Measurements from ENCODE around the gene ASB13. TPM values are rescaled to one million over a fixed set of nuclear protein-coding genes. Genes with fewer than 3 reads are reported as not detected.

ASB13 gene
- total RNA-seq, 1 donor from 2014 or later, result 10.2 TPM

DNA sequence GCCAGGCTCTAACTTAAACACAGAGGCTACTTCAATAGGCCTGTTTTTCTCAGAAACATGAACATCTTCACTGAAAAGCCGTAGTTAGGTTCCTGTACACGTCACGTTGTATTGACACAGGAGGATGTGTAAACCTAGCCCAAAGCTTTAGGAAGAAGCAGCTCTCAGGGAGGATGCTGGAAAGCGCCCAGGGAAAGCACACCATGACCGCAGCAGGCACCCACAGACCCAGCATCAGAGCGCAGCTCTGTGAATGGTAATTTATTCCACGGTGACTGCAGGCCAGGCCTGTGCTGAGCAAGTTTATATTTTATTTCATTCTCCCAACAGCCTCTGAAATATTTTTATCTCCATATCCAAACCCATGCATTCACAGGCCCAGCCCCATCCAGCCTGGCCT lies 51.1 kb downstream of the ASB13 start:
- DNase-seq (ENCODE audit: low spot score), result no peak
- intact Hi-C loops (cut with DNase I), result loop anchor here (5.0 kb wide), 1 partner anchor 83 kb away; no protein-coding TSS in a partner anchor

DNA sequence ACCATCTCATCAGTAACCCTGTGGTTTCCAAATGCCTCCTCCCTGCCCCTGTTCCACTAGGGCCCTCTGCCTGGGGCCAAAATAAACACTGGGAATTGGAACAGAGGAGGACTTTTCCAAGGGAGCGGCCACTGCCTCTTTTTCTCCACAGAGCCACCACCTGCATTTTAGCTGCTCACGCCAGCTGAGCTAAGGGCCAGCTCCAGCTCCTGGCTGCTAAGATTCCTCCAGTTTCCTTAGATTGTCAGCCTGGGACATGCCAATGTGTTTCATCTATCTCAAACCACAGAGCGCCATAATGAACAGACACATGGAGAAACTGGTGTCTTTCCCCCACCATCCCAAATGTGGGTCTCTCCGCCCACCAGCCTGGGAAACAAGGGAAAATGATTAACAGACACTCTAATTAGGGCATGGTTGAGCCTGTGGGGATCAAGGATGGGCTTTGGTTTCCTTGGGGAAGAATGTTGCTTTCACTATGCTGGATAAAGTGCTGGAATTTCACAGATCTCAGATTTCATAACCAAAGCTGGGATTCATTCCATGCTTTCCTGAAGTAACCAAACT lies 52.2 kb downstream of the ASB13 start:
- intact Hi-C loops (cut with DNase I), result no loop called here
- DNase-seq (ENCODE audit: low spot score), result no peak

DNA sequence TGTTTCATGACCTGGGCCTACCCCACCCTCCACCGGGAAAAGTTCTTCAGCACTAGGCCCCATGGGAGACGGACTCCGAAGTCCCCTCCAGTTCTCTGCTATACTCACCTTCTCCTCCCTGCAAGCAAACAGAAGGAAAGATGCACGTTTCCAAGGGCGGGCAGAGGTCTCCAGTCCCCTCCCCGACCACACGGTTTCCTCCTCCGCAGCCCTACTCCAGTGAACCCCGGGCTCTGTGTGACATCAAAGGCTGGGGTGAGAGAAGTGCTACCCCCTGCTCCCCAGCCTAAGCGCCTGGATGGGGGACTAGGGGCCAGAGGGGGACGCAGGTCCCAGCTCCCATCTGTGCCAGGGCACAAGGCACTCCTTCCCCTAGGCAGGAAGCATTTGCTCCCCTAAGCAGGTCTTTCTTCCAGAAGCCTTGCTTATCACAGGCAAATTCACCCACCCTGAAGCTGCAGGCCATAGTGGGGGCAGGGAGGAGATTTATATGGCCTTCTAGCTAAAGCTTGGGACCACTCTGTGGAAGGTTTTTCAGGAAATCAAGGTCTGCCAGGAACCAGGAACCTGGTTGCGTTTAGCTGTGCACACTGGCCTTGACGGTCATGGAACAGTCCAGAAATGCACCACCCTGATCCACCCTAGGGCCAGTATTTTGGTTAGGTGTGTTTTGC lies 52.8 kb downstream of the ASB13 start:
- DNase-seq (ENCODE audit: low spot score), result no peak
- intact Hi-C loops (cut with DNase I), result no loop called here

DNA sequence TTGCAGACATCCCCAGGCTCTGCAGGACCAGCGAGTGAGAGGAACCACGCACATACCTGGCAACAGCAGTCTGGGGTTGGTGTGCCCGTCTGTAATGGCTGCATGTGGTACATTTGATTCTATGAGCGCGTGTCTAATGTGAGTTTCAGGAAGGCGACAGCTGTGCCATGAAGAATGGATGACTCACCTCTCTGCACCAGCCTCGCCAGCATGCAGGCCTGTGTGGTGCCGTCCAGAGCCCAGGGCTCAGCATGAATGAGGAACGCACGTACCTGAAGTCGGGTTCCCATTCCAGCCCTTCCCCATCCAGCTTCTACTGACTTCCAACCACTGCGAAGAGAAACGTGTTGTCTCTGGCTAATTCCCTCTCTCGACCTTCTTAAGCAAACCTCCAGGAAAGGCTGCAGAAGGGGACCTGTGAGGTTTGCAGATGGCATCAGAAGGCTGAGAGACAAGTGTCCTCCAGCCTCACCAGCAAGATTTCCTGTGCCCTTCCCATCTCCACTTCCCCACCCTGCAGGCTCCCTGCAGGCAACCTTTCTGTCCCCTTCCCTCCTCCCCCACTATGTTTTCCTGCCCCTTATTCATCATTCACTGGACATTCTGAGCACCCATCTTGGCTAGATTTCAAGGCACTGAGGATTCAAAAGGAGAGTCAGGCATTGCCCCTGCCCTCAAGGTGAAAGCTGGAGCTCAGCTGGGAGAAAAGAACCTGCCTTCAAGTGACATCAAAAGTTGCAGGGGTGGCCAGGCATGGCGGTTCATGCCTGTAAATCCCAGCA lies 54.3 kb downstream of the ASB13 start:
- DNase-seq (ENCODE audit: low spot score), result no peak
- intact Hi-C loops (cut with DNase I), result no loop called here

DNA sequence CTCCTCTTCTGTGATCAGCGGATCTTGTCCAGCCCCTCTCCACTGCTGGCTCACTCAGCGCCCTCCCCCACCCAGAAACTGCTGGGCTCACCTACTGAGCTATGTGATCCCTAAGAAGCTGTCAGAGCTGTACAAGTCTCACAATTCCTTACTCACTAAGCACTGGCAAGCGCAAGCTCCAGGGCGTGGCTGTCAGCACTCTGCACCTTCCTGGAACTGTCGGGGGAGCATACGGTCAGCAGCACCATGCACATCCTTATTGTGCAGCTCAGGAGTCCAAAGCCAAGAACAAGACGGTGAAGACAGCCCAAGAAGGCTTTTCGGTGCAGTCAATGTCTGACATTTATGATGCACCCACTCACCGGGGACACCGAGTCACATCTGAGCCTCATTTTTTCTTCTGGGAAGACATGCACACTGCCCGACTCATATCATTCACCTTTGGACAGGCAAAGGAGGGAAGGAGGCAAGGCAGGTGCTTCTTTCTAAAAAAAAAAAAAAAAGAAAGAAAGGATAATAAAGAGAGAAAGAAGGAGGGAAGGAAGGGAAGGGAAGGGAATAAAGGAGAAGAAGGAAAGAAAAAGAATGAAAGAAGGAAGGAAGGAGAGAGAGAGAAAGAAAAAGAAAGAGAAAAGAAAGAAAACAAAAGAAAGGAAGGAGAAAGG lies 56.3 kb downstream of the ASB13 start:
- intact Hi-C loops (cut with DNase I), result no loop called here
- DNase-seq (ENCODE audit: low spot score), result no peak

DNA sequence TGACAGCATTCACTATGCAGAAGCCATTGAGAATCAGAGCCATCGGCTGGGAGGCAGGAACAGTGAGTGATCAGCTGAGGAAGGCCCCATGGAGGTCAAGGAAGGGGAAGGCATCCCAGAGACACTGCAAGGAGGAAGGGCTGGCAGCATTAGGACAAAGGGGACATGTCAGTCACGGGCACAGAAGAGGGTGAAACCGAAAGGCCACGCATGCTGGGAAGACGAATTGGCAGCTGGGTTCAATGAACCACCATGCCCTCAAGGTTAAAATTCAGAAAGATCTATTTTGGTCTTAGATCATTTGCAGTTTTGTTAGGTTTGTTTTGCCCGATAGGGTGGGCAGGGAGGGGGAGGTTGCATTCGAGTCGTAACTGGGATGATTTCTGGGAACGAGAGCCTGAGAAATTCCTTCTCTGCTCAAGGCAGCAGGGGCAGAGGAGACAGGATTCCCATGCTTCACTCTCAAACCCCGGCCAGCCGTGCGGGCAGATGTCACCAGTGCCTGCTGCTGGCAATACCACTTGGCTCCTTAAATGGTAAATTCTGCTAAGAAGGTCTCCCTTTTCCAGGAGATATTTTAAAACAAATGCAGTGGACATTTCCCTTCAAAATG lies 57.7 kb downstream of the ASB13 start:
- intact Hi-C loops (cut with DNase I), result no loop called here

DNA sequence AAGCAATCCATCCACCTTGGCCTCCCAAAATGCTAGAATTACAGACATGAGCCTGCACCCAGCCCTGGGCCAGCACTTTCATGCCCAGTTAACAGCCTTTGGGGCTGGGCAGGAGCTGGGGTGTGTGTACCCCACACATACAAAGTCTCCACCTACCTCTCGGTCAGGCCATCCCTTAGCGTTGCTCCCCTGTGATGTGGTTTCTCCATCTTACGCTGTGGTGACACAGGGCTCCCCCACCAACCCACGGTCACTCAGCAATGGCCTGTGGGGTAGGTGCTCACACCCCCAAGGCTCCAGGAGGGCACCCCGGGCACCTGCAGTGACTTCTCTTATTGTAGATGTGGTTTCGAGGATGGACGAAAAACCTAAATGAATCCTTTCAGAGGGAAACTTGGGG lies 58.8 kb downstream of the ASB13 start:
- DNase-seq (ENCODE audit: low spot score), result no peak
- intact Hi-C loops (cut with DNase I), result no loop called here

More for the DNA sequence above, 57.7 kb downstream of the ASB13 start:
- no peak for DNase-seq (ENCODE audit: low spot score)

DNA sequence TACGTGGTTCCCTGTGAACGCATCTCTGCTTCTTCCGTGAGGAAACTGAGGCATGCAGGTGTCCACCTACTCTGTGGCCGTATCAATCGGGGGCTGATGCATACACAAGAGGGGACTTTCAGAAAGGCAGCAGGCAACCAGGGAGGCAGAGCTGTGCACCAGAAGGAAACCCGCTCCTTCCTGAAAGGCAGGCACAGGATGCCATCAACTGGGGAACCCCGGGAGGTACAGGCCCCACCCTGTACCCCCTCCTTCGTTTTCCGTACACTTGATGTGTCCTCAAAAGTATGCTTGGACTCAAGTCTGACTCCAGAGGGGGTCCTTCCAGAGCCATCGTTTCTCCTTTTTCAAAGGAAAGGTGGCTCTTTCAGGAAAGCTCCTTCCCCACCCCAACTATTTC lies 59.5 kb downstream of the ASB13 start:
- intact Hi-C loops (cut with DNase I), result no loop called here

DNA sequence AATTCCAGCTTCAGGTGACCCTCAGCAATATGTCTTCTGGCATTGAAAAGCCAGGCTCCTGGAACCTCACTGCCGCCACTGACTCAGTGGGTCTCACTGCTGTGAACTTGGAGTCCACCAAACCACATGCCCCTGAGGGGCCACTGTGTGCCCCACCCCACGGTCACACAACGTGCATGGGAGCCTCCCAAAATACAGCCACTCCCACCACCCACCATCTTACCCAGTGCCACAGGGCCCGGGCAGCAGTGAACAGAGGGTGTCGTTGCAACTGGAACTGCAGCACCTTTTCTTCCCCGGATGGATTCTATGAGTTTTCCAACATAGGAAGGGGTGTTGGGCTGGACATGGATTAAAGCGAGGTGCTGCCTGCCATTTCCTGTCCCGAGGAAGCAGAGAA lies 60.1 kb downstream of the ASB13 start:
- intact Hi-C loops (cut with DNase I), result no loop called here
- DNase-seq (ENCODE audit: low spot score), result no peak

More for the DNA sequence above, 59.5 kb downstream of the ASB13 start:
- DNase-seq (ENCODE audit: low spot score), result no peak

DNA sequence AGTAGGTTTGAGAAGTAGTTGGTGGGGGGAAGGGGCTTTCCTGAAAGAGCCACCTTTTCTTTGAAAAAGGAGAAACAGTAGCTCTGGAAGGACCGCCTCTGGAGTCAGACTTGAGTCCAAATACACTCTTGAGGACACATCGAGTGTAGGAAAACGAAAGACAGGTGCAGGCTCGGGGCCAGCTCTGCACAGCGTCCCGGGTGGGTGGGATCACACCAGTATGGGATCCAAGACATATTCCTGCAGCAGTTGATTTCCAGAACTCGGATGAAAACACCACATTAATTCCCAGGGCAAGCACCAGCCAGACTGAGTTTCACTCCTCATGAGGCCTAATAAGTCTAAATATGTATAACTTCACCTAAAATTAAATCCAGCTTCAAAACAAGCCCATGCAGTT lies 61.4 kb downstream of the ASB13 start:
- DNase-seq (ENCODE audit: low spot score), result no peak
- intact Hi-C loops (cut with DNase I), result no loop called here

DNA sequence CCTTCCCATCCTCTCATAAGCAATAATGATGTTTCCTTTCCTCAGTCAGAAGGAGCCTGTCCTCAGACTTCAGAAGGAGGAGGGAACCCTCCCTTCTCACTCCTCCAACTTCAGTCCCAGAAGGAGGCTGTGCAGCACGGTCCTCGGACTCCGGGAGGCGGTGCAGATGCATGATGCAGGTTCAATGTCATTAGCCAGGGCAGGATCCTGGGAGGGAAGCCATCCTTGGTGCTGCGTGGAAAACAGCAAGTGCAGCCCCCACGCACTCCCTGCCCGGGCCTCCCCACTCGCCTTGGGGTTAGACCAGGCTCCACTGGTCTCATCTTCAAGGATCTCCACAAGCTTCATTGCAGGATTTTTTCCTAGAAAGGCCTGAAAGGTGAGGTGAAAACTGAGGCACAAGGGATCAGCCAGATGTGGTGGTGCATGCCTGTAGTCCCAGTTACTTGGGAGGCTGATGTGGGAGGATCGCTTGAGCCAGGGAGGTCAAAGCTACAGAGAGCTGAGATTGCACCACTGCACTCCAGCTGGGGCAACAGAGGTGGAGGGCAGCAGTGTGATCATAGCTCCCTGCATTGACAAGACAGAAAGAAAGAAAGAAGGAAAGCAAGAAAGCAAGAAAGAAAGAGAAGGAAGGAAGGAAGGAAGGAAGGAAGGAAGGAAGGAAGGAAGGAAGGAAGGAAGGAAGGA lies 62.0 kb downstream of the ASB13 start:
- intact Hi-C loops (cut with DNase I), result no loop called here
- DNase-seq (ENCODE audit: low spot score), result no peak

DNA sequence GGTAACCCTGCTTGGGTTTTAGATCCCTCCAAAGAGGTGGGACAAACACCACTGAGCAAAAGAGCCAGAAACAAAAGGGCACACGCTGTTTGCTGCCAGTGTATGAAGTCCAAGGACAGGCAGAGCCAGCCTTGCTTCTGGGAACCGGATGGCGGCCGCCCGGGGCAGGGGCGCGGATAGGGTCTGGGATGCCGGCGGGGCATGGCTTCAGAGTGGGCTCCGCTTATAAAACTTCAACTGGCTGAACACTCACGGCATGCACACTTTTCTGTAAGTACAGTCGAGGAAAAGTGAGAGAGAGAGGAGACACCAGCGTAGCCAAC lies 62.6 kb downstream of the ASB13 start:
- no peak for DNase-seq (ENCODE audit: low spot score)
- intact Hi-C loops (cut with DNase I), result no loop called here

DNA sequence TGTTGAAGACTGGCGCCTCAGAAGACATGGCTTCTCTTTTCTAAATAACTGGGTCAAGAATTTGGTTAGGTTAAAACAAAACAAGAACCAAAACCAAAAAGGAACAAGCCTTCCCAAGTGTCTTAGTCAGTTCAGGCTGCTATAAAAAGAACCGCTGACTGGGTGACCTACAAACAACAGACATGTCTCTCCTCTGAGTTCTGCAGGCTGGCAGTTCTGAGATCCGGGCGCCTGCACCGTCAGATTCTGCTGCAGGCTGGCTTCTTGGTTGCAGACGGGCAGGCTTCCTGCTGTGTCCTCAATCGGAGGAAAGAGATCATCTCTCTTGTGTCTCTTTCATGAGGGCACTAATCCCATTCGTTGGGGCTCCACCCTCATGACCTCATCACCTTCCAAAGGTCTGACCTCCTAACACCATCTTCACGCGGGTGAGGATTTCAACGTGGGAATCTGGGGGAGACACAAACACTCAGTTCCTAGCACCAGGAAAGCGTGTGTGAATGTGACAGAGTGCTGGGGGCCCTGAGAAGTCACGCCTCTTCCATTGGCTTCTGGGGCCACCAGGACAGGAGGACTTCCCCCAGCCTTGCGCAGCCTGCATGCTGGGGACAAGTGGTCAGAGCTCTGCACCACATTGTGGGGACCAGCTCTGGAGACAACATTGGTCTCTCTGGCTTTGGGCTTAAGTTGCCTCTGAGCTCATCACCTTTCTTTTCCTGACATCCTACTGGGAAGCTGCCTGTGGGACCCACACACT lies 63.1 kb downstream of the ASB13 start:
- intact Hi-C loops (cut with DNase I), result no loop called here
- no peak for DNase-seq (ENCODE audit: low spot score)

DNA sequence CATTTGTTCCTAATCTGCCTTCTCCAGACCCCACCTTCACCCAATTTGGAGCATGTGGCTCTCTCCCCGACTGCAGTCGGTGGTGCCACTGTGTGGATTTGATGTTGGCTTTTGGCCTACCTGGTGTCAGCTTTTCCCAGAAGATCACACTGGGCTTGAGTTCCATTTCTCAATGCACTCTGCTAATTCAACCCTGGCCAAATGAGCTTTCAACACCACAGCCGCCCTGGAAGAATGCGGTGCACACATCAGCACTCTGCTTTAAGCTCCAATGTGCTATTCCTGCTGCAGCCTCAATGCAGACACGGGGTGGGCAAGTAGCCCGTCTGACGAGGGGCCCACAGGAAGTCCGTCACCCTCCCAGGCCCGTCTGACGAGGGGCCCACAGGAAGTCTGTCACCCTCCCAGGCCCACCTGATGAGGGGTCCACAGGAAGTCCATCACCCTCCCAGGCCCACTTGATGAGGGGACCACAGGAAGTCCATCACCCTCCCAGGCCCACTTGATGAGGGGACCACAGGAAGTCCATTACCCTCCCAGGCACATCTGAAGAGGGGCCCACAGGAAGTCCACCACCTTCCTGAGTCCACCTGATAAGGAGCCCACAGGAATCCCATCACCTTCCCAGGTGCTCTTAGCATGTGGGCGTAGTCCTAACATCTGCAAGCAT lies 64.4 kb downstream of the ASB13 start:
- no peak for DNase-seq (ENCODE audit: low spot score)
- intact Hi-C loops (cut with DNase I), result no loop called here

DNA sequence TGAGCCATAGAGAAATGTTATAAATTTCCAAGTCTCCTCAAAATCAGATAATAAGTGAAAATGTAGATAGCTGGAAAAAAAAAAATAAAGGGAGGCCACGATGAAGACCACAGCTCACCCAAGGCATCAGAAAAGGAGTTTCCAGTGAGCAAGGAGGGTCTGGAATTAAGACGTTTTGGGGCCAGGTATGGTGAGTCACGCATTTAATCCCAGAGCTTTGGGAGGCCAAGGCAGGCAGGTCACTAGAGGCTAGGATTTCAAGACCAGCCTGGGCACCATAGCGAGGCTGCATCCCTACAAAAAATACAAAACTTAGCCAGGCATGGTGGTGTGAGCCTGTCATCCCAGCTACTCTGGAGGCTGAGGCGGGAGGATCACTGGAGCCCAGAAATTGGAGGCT lies 65.5 kb downstream of the ASB13 start:
- DNase-seq (ENCODE audit: low spot score), result no peak
- intact Hi-C loops (cut with DNase I), result no loop called here

DNA sequence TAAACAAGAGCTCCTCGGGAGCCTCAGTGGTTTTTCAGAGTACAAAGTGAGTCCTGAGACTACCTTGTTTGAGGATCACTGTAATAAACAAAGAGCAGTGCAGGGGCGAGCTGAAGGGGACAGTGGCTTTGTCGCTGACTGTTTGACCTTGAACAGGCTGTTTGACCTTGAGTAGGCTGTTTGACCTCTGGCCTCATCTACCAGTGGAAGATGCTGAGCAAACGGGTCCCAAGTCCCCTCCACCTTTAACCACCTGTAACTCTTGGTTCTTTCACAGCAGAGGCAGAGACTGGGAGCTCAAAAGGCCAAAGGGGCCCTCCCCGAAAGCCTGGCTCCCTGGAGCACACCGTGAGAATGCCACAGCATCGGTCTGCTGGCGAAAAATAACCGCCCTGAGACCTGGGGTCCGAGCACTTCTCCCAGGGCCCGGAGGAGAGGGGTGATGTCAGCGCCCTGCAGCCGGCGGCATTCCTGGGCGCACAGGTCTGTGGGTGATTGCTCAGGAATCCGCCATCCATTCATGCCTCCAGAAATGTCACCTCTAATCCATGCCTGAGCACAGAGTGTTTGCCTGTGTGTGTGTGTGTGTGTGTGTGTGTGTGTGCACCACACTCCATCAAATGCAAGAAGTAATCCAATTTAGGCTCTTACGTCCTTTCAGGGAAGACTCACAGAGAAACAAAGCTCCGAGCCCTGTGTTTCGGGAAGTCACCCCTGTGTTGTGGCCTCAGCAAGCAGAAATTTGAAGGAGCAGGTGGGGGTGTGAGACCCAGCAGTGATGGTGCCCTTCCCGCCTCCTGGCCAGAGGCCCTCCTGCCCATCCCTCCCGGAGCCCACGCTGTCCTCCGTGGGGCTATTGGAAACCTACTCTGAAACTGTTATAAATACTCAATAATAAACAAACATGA lies 66.5 kb downstream of the ASB13 start:
- intact Hi-C loops (cut with DNase I), result no loop called here
- no peak for DNase-seq (ENCODE audit: low spot score)

DNA sequence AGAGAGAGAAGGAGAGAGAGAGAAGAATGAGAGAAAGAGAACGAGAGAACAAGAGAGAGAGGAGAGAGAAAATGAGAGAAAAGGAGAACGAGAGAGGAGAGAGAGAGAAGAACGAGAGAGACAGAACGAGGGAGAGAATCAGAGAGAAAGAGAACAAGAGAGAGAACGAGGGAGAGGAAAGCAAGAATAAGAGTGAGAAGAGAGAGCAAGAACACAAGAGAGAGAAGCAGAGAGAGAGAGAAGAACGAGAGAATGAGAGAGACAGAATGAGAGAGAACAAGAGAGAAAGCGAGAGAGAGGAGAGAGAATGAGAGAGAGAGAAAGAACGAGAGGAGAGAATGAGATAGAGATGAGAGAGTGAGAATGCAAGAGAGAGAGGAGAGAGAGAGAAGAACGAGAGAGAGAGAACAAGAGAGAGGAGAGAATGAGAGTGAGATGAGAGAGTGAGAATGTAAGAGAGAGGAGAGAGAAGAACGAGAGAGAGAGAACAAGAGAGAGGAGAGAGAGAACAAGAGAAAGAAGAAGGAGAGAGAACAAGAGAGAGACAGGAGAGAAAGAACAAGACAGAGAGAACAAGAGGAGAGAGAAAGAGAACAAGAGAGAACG lies 68.2 kb downstream of the ASB13 start:
- intact Hi-C loops (cut with DNase I), result no loop called here
- no peak for DNase-seq (ENCODE audit: low spot score)

All from cardiac septum (tissue), 1 donor.